CD14-positive monocyte (primary cell): ENCODE results near the gene CCL16. TPM values are rescaled to one million over a fixed set of nuclear protein-coding genes. Genes with fewer than 3 reads are reported as not detected.

ENCODE experiments used
- DNase-seq, 3 donors: peaks; one replicate each; pipeline ENCODE4 v3.0.0-alpha.2; 2011 to 2022
- H2AFZ ChIP-seq: 2 replicates; pipeline ENCODE4 v1.6.0; 2012; ENCODE audit warnings: mild to moderate bottlenecking, low read depth, low read length, inconsistent platforms; ENCODE audit not compliant: insufficient read depth, poor library complexity, severe bottlenecking
- H3K27ac ChIP-seq, 2 donors: 1 replicate in 1 of 2; 2 replicates in 1 of 2; pipeline ENCODE4 v1.5.1; 2012 to 2013; ENCODE audit warnings: low read length in 2 of 2, control low read depth in 1 of 2, inconsistent platforms in 1 of 2, low read depth in 1 of 2, mild to moderate bottlenecking in 1 of 2
- H3K27me3 ChIP-seq, 2 donors: one replicate each; pipeline versions ENCODE4 v1.6.0 to v1.6.1; 2011 to 2013; ENCODE audit warnings: low read length in 2 of 2; ENCODE audit not compliant: control insufficient read depth in 2 of 2, insufficient read depth in 2 of 2
- H3K36me3 ChIP-seq, 2 donors: replicated peaks in 1 of 2; 1 replicate in 1 of 2; 2 replicates in 1 of 2; pipeline versions ENCODE4 v1.5.1 to v1.6.1; 2012 to 2013; ENCODE audit warnings: low read length in 2 of 2, control low read depth in 1 of 2, inconsistent platforms in 1 of 2, mild to moderate bottlenecking in 1 of 2; ENCODE audit not compliant: insufficient read depth in 2 of 2, control insufficient read depth in 1 of 2
- H3K4me1 ChIP-seq, 2 donors: 1 replicate in 1 of 2; 2 replicates in 1 of 2; pipeline versions ENCODE4 v1.5.1 to v1.6.1; 2012 to 2013; ENCODE audit warnings: low read length in 2 of 2, control low read depth in 1 of 2, inconsistent platforms in 1 of 2, mild to moderate bottlenecking in 1 of 2, moderate library complexity in 1 of 2; ENCODE audit not compliant: insufficient read depth in 2 of 2, control insufficient read depth in 1 of 2
- H3K4me2 ChIP-seq: replicated peaks from 2 replicates; pipeline ENCODE3; 2012; ENCODE audit warnings: low read length, moderate library complexity, mild to moderate bottlenecking; ENCODE audit not compliant: poor library complexity, severe bottlenecking; ENCODE audit errors: extremely low read depth
- H3K4me3 ChIP-seq, 3 experiments: fragments of 200-600 bp in 1 of 3; sonication (generic) in 1 of 3; replicated peaks in 1 of 3; 1 replicate in 2 of 3; 2 replicates in 1 of 3; pipeline ENCODE4 v1.5.1; 2011 to 2013; ENCODE audit warnings: low read length in 3 of 3, mild to moderate bottlenecking in 3 of 3, control low read depth in 2 of 3, low read depth in 2 of 3, inconsistent platforms in 1 of 3, moderate library complexity in 1 of 3
- H3K79me2 ChIP-seq: 2 replicates; pipeline ENCODE4 v1.6.0; 2012; ENCODE audit warnings: mild to moderate bottlenecking, control low read depth, inconsistent platforms, low read length, moderate library complexity; ENCODE audit not compliant: insufficient read depth
- H3K9ac ChIP-seq: 2 replicates; pipeline ENCODE4 v1.6.0; 2017; ENCODE audit warnings: low read length, mild to moderate bottlenecking; ENCODE audit not compliant: insufficient read depth, poor library complexity, severe bottlenecking
- H3K9me3 ChIP-seq, 2 donors: replicated peaks in 1 of 2; 1 replicate in 1 of 2; 2 replicates in 1 of 2; pipeline versions ENCODE4 v1.5.1 to v1.6.1; 2012 to 2013; ENCODE audit warnings: low read length in 2 of 2, control low read depth in 1 of 2; ENCODE audit not compliant: control insufficient read depth in 1 of 2, insufficient read depth in 1 of 2
- H4K20me1 ChIP-seq: 2 replicates; pipeline ENCODE4 v1.6.0; 2012; ENCODE audit warnings: mild to moderate bottlenecking, low read length, control low read depth, moderate library complexity; ENCODE audit not compliant: insufficient read depth
- H3K27ac Mint-ChIP-seq, 7 donors: one replicate each; pipeline ENCODE4 v1.8.0; 2020; ENCODE audit warnings: mild to moderate bottlenecking in 7 of 7, mixed read lengths in 7 of 7, moderate library complexity in 6 of 7, inconsistent platforms in 2 of 7
- H3K27me3 Mint-ChIP-seq, 3 donors: one replicate each; pipeline ENCODE4 v1.8.0; 2021 to 2022; ENCODE audit warnings: low read depth in 3 of 3, mild to moderate bottlenecking in 3 of 3, mixed read lengths in 3 of 3, moderate library complexity in 3 of 3, inconsistent platforms in 1 of 3
- H3K36me3 Mint-ChIP-seq, 2 donors: one replicate each; pipeline ENCODE4 v1.8.0; 2020; ENCODE audit warnings: mixed read lengths in 2 of 2, inconsistent platforms in 1 of 2, mild to moderate bottlenecking in 1 of 2
- H3K4me1 Mint-ChIP-seq: one replicate; pipeline ENCODE4 v1.8.0; 2020; ENCODE audit warnings: mild to moderate bottlenecking, mixed read lengths
- H3K4me3 Mint-ChIP-seq, 2 donors: one replicate each; pipeline ENCODE4 v1.8.0; 2020; ENCODE audit warnings: mild to moderate bottlenecking in 2 of 2, mixed read lengths in 2 of 2, moderate library complexity in 1 of 2
- H3K9me3 Mint-ChIP-seq, 7 donors: one replicate each; pipeline ENCODE4 v1.8.0; 2020 to 2022; ENCODE audit warnings: mixed read lengths in 7 of 7, mild to moderate bottlenecking in 6 of 7, moderate library complexity in 6 of 7, inconsistent platforms in 2 of 7
- WGBS: methylation state at CpG from one replicate; pipeline ENCODE4 v1.1.5; 2013; ENCODE audit warnings: missing lambda C conversion rate; ENCODE audit not compliant: insufficient coverage; 5-methylcytosine and 5-hydroxymethylcytosine counted together
- intact Hi-C, 2 donors: fragments of 100-400 bp; cut with micrococcal nuclease; formaldehyde crosslinking; loops; one replicate each; pipeline versions ENCODE4 v1.15.0 to v1.15.1; 2023
- polyA plus RNA-seq, 3 donors: library from polyadenylated mRNA; depleted of rRNA in 1 of 3; unstranded in 2 of 3; stranded (reverse) in 1 of 3; fragments of 300-500 nt in 2 of 3; fragments of >200 nt in 1 of 3; fragmentation: Illumina TruSeq in 2 of 3; gene quantifications; 1 replicate in 2 of 3; 2 replicates in 1 of 3; pipeline ENCODE4 v1.2.3, GENCODE V29; 2012 to 2021
- TF ChIP-seq, protein P1 (sequence below): fragments of 200-600 bp; IDR thresholded peaks from one replicate; pipeline ENCODE4 v1.8.0; 2022; ENCODE audit warnings: antibody characterized with exemption, mild to moderate bottlenecking

Gene CCL16
- polyA plus RNA-seq, 3 donors = not detected

DNA sequence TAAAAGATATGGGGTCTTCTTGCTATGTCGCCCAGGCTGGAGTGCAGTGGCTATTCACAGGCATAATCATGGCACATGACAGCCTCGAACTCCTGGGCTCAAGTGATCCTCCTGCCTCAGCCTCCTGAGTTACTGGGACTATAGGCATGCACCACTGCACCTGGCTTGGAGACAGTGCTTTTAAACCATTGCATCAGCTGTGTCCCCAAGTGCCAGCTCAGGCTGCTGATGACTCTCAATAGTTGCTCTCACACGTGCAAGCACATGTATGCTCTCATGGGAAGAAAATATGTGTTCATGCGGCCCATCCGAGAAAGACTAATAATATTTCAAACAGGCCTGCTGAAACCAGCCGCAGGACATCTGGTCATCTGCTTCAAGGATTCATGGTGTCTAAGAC lies 8.8 kb downstream of the CCL16 start:
- 79% methylated on average over 6 of the region's 6 CpGs for WGBS
- no peak overlapping the region for H3K4me3 Mint-ChIP-seq
- no peak overlapping the region for H3K4me3 ChIP-seq
- H3K4me2 ChIP-seq = no peak overlapping the region
- H3K9me3 Mint-ChIP-seq = no peaks in the 10 kb centered on the region
- H3K36me3 Mint-ChIP-seq = no peaks in the 10 kb centered on the region
- no peak for DNase-seq
- peaks cover under 1 to 5% (median 4%) of the 10 kb centered on the region in 3 donors for H3K27me3 Mint-ChIP-seq
- no peak overlapping the region for H2AFZ ChIP-seq
- no peaks in the 10 kb centered on the region for H4K20me1 ChIP-seq
- no peak overlapping the region for H3K27ac Mint-ChIP-seq
- no peak overlapping the region for H3K27ac ChIP-seq
- H3K36me3 ChIP-seq = no peaks in the 10 kb centered on the region
- H3K4me1 ChIP-seq = no peaks in the 10 kb centered on the region
- no peak overlapping the region for H3K9ac ChIP-seq
- no peaks in the 10 kb centered on the region for H3K27me3 ChIP-seq
- H3K9me3 ChIP-seq = no peaks in the 10 kb centered on the region
- H3K79me2 ChIP-seq = no peaks in the 10 kb centered on the region
- TF ChIP-seq, protein P1, sequence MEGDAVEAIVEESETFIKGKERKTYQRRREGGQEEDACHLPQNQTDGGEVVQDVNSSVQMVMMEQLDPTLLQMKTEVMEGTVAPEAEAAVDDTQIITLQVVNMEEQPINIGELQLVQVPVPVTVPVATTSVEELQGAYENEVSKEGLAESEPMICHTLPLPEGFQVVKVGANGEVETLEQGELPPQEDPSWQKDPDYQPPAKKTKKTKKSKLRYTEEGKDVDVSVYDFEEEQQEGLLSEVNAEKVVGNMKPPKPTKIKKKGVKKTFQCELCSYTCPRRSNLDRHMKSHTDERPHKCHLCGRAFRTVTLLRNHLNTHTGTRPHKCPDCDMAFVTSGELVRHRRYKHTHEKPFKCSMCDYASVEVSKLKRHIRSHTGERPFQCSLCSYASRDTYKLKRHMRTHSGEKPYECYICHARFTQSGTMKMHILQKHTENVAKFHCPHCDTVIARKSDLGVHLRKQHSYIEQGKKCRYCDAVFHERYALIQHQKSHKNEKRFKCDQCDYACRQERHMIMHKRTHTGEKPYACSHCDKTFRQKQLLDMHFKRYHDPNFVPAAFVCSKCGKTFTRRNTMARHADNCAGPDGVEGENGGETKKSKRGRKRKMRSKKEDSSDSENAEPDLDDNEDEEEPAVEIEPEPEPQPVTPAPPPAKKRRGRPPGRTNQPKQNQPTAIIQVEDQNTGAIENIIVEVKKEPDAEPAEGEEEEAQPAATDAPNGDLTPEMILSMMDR = no peak
- intact Hi-C loops = loop anchor here (5.0 to 10.0 kb wide), 2 partner anchors 505 to 512 kb away; partner anchors contain the start of gene ZNHIT3 (in 1 of the 2)
- H3K4me1 Mint-ChIP-seq = peaks cover 6% of the 10 kb centered on the region

DNA sequence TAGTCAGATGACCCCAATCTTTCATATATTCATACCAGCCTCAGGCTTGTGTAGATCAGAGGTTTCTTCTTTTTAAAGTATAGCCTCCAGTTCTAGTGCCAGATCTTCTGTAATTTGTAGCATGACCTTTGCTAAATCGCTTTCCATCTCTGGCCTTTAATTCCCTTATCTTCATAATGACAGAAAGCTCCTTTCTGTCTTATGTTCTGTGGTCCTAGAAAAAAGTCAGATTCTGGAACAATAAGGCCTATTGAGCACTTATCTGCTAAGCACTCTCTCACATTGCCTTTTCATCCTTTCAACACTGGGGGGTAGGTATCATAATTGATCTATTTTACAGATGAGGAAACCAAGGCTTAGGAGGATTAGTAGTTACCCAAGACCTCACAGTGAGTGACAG lies 9.2 kb downstream of the CCL16 start:
- Histone ChIP-seq H3K27ac (no peak overlapping the region), H3K79me2 (no peaks in the 10 kb centered on the region), H3K9me3 (no peaks in the 10 kb centered on the region), H3K4me2 (no peak overlapping the region), H3K4me1 (no peaks in the 10 kb centered on the region), H3K27me3 (no peaks in the 10 kb centered on the region), H3K36me3 (no peaks in the 10 kb centered on the region), H2AFZ (no peak overlapping the region), H3K4me3 (no peak overlapping the region), H4K20me1 (no peaks in the 10 kb centered on the region), H3K9ac (no peak overlapping the region)
- intact Hi-C loops = loop anchor here (5.0 to 10.0 kb wide), 2 partner anchors 505 to 513 kb away; partner anchors contain the start of gene ZNHIT3 (in 1 of the 2)
- no CpG with 5 or more reads among the region's 1 CpG for WGBS
- Mint-ChIP-seq H3K9me3 (no peaks in the 10 kb centered on the region), H3K27ac (no peak overlapping the region), H3K4me1 (peaks cover 6% of the 10 kb centered on the region), H3K4me3 (no peak overlapping the region), H3K36me3 (no peaks in the 10 kb centered on the region), H3K27me3 (peaks cover 2 to 5% (median 4%) of the 10 kb centered on the region in 3 donors)
- TF ChIP-seq, protein P1 = no peak
- no peak for DNase-seq
